ENCODE results near the gene PCNX2.

DNA sequence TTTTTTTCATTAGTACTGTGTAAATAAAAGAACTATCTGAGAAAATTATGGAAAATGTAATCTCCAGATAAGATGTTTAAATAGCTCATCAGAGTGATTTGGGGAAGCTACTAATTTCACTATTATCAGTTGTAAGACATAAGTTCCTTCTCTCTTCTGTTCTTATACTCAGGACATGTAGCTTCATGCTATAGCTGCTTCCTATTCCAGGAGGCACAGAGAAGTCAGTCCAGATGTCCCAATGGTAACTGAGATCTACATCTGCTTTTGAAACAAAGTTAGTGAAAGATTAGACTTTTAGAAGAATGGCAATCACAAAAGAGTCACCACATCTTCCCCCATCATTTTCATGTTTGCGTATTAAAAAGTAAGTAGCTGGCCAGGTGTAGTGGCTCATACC, 37.6 kb upstream of the PCNX2 start:
- no peak for TF ChIP-seq ARNTL (CRISPR knock-in tag; IDR thresholded peaks at IDR 0.05; ENCODE audit: borderline replicate concordance, low read depth)
- TF ChIP-seq, protein P1, sequence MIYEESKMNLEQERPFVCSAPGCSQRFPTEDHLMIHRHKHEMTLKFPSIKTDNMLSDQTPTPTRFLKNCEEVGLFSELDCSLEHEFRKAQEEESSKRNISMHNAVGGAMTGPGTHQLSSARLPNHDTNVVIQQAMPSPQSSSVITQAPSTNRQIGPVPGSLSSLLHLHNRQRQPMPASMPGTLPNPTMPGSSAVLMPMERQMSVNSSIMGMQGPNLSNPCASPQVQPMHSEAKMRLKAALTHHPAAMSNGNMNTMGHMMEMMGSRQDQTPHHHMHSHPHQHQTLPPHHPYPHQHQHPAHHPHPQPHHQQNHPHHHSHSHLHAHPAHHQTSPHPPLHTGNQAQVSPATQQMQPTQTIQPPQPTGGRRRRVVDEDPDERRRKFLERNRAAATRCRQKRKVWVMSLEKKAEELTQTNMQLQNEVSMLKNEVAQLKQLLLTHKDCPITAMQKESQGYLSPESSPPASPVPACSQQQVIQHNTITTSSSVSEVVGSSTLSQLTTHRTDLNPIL (CRISPR knock-in tag; IDR thresholded peaks at IDR 0.05; ENCODE audit: low read depth), result no peak
- TF ChIP-seq SNAI2 (CRISPR knock-in tag; IDR thresholded peaks at IDR 0.05), result no peak
- TF ChIP-seq ZFP30 (CRISPR knock-in tag; IDR thresholded peaks at IDR 0.05), result no peak
- no peak for TF ChIP-seq ZC3H10 (CRISPR knock-in tag; IDR thresholded peaks at IDR 0.05)
- TF ChIP-seq, protein P2, sequence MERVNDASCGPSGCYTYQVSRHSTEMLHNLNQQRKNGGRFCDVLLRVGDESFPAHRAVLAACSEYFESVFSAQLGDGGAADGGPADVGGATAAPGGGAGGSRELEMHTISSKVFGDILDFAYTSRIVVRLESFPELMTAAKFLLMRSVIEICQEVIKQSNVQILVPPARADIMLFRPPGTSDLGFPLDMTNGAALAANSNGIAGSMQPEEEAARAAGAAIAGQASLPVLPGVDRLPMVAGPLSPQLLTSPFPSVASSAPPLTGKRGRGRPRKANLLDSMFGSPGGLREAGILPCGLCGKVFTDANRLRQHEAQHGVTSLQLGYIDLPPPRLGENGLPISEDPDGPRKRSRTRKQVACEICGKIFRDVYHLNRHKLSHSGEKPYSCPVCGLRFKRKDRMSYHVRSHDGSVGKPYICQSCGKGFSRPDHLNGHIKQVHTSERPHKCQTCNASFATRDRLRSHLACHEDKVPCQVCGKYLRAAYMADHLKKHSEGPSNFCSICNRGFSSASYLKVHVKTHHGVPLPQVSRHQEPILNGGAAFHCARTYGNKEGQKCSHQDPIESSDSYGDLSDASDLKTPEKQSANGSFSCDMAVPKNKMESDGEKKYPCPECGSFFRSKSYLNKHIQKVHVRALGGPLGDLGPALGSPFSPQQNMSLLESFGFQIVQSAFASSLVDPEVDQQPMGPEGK (CRISPR knock-in tag; IDR thresholded peaks at IDR 0.05; ENCODE audit: borderline replicate concordance), result no peak
- TF ChIP-seq BACH2 (CRISPR knock-in tag; IDR thresholded peaks at IDR 0.05; ENCODE audit: borderline replicate concordance), result no peak
- TF ChIP-seq, protein P3, sequence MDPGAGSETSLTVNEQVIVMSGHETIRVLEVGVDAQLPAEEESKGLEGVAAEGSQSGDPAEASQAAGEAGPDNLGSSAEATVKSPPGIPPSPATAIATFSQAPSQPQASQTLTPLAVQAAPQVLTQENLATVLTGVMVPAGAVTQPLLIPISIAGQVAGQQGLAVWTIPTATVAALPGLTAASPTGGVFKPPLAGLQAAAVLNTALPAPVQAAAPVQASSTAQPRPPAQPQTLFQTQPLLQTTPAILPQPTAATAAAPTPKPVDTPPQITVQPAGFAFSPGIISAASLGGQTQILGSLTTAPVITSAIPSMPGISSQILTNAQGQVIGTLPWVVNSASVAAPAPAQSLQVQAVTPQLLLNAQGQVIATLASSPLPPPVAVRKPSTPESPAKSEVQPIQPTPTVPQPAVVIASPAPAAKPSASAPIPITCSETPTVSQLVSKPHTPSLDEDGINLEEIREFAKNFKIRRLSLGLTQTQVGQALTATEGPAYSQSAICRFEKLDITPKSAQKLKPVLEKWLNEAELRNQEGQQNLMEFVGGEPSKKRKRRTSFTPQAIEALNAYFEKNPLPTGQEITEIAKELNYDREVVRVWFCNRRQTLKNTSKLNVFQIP (CRISPR knock-in tag; IDR thresholded peaks at IDR 0.05; ENCODE audit: borderline replicate concordance, low read depth), result no peak
- no peak for TF ChIP-seq PPARA (CRISPR knock-in tag; IDR thresholded peaks at IDR 0.05; ENCODE audit: borderline replicate concordance)
- TF ChIP-seq TCF4 (CRISPR knock-in tag; IDR thresholded peaks at IDR 0.05; ENCODE audit: borderline replicate concordance), result no peak
- TF ChIP-seq ZFP3 (CRISPR knock-in tag; IDR thresholded peaks at IDR 0.05), result no peak
- TF ChIP-seq ZNF8 (CRISPR knock-in tag; IDR thresholded peaks at IDR 0.05), result no peak
